22Rv1 (cell line): ENCODE data around the gene SEMA7A.

Source experiments
- H3K27ac ChIP-seq: fragments of 450-650 bp; 2 replicates; pipeline ENCODE4 v1.5.1; 2017
- ZFX ChIP-seq: fragments of 450-650 bp; IDR thresholded peaks from 2 replicates; pipeline ENCODE4 v1.6.1; 2017; ENCODE audit warnings: antibody characterized with exemption, borderline replicate concordance
- TF ChIP-seq, protein P1 (sequence below): fragments of 450-650 bp; IDR thresholded peaks from 2 replicates; pipeline ENCODE4 v1.5.1; 2017; ENCODE audit warnings: mild to moderate bottlenecking

SEMA7A gene

DNA sequence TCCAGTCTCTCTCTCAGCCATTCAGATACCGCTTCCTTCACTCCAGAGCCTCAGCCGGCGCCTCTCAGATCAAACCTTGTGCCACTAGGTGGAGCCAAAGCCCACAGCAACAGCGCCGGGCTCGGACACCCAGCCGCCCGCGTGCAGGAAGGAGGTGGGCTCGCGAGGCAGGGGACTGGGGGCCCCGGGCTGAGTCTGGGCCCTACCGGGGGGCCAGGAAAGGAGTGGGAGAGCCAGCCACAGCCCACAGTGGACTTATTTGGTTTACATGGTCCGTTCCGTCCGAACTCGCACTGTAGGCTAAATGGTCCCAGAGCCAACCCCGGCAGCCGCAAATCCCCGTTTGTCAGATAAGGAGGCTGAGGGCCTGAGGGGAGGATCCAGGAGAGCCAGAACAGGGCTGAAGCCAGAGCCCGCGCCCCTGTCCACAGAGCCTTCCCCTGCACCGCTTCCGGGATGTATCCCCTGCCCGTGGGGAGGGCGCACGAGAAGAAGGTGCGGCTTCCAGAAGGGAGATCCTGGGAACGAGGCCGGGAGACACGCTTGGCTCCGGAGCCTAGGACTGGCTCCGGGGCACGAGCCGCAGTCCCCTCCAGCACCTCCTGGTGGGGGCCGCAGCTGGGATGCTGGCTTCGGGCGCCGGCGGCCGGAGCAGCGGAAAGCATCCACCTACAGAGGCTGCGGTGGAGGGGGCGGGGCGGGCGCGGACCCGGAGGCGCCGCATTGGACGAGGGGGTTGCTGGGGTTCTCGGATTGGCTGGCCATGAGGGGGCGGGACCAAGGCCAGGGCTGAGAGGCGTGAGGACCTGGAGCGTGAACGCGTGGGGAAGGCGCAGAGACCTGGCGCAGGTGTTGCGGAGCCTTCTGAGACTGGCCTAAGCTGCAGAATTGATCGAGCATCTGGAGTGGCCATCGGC, 59.8 kb downstream of the SEMA7A start:
- H3K27ac ChIP-seq, result peak overlapping the region; percentile 48
- TF ChIP-seq ZFX, result no peak
- TF ChIP-seq, protein P1, sequence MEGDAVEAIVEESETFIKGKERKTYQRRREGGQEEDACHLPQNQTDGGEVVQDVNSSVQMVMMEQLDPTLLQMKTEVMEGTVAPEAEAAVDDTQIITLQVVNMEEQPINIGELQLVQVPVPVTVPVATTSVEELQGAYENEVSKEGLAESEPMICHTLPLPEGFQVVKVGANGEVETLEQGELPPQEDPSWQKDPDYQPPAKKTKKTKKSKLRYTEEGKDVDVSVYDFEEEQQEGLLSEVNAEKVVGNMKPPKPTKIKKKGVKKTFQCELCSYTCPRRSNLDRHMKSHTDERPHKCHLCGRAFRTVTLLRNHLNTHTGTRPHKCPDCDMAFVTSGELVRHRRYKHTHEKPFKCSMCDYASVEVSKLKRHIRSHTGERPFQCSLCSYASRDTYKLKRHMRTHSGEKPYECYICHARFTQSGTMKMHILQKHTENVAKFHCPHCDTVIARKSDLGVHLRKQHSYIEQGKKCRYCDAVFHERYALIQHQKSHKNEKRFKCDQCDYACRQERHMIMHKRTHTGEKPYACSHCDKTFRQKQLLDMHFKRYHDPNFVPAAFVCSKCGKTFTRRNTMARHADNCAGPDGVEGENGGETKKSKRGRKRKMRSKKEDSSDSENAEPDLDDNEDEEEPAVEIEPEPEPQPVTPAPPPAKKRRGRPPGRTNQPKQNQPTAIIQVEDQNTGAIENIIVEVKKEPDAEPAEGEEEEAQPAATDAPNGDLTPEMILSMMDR, result peak; percentile 91

DNA sequence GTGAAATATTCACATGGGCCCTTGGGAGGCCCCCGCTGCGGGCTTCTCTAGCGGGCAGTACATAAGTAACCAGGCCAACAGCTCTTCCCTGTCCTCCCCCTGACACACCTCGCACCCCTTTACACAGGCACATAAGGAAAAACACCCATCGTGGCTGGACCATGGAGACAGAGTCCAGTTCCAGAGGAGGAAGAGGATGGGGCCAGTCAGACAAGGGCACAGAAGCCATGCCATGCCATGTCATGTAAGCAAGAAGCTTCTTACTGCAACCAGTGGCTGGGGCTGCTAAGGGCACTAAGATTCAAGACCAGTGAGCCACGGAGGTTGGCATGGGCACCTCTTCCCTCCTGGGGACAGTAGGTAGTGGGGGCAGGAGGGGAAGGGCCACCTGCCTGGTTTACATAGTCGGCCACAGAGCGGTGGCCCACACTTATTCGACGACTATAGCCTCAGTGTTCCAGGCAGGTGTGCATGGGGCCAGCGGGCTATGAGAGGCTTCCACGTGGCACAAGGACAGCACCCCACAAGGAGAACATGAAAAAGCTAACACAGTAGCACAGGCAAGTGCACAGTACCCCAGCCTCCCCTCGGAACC, 60.6 kb downstream of the SEMA7A start:
- H3K27ac ChIP-seq, result no peak overlapping the region
- TF ChIP-seq, protein P1, result no peak
- no peak for TF ChIP-seq ZFX

- H3K27ac ChIP-seq, result no peak overlapping the region
- no peak for TF ChIP-seq ZFX
- TF ChIP-seq, protein P1, result no peak
These were observed 63.3 kb downstream of the SEMA7A start for GRCh38 chr15:74370471-74370870.

GRCh38 chr15:74369756-74370155, 64.0 kb downstream of the SEMA7A start:
- H3K27ac ChIP-seq, result no peak overlapping the region
- no peak for TF ChIP-seq ZFX
- TF ChIP-seq, protein P1, result no peak

DNA sequence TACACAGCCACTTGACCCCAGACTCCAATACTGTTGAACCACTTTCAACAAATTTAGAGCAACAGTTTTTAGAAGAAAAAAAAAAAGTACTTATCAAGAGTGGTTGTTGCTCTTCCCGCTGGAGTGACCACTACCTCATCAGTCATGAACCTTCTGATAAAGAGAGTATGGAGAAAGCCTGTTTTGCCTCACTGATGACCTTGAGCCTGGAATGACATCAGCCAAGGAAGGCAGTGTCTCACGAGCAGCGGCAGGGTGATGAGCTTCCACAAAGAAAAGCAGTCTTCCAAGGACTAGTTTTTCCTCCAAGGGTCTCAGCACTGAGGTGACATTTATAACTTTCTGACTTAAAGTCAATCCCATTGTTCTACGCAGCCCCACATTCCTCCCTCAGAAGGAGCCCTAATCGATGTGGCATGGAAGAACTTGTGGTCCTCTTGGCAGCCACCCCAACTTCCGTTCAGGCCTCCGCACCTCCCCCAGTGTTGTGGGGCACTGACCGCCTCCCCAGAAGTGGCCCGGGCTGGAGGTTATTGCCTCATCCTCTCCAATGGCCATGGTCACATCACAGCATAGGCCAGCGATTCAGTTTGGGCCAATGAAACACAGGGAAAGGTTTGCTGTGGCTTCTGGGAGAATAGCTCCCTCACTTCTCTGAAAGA, 64.5 kb downstream of the SEMA7A start:
- TF ChIP-seq ZFX, result no peak
- TF ChIP-seq, protein P1, result no peak
- no peak overlapping the region for H3K27ac ChIP-seq

- no peak for TF ChIP-seq ZFX
- TF ChIP-seq, protein P1, result no peak
- no peak overlapping the region for H3K27ac ChIP-seq
These were observed 65.6 kb downstream of the SEMA7A start for GRCh38 chr15:74368121-74368520.
